Activated naive CD4-positive, alpha-beta T cell (primary cell): ENCODE results near the gene LYZL4.
A peak's percentile ranks its signal among the peaks of the same experiment; 100 is the strongest.

ENCODE experiments used
- DNase-seq, 4 experiments: peaks; one replicate each; lab custom pipeline; 2025; lab: John Stamatoyannopoulos, UW

LYZL4 gene, protein sequence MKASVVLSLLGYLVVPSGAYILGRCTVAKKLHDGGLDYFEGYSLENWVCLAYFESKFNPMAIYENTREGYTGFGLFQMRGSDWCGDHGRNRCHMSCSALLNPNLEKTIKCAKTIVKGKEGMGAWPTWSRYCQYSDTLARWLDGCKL

DNA sequence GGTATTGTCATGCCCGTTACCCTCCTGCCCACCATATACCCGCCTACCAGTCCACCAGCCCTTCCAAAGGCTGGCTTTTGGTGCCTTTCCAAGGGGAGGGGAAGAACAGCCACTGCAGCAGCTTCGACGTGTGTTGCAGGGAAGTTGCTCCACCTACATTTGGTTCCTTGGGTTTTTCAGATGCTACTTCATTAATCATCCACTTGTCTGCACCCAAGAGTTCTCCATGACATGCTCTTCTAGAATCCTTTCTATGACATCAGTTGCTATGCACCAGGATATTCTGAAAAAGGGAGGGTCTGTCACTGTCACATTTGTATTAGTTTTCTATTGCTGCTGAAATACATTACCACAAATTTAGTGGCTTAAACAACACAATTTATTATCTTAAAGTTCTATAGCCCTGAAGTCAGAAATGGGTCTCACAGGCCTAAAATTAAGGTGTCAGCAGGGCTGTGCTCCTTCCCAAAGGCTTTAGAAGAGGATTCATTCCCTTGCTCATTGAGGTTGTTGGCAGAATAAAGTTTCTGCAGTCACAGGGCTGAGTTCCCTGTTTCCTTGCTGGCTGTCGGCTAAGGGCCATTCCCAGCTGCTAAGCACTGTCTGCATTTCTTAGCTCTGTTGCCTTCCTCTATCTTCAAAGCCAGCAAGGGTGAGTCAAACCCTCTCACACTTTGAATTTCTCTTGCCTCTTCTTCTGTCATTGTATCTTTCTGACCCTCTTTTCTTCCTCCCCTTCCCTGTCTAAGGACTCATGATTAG, at the start of gene LYZL4:
LYZL4 (minus strand) TSS at position 241 of the 762 bp plus-strand sequence. CDS start 3,359 bp downstream, outside the sequence.
- DNase-seq = no peak

DNA sequence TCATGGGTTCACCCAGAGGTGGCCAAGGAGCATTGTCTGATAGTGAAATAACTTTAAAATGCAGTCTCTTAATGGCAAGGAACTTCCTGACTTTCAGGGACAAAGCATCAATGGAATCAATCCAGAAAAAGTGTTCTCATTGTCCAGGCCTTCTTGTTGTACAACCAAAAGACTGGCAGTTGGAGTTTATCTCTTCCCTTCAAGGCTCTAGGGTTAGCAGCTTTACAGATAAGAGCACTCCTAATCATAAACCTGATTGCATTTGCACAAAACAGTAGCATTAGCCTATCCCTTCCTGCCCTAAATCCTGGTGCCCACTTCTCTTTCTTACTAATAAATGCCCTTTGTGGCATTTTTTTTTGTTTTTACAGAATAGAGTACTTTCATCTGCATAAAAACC, 48.7 kb upstream of the LYZL4 start:
- DNase-seq = no peak

DNA sequence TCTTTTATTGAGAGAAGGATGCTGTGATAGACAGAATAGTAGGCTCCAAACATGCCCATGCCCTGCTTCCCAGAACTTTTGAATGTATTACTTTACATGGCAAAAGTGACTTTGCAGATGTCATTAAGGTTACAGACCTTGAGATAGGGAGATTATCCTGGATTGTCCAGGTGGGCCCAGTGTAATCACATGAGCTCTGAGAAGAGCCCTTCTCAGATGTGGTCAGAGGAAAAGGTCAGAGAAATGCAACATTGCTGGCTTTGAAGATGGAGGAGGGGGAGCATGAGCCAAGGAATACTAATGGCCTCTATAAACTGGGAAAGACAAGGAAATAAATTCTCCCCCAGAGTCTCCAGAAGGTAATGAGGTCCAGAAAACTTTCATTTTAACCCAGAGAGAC, 45.8 kb upstream of the LYZL4 start:
- DNase-seq = no peak

DNA sequence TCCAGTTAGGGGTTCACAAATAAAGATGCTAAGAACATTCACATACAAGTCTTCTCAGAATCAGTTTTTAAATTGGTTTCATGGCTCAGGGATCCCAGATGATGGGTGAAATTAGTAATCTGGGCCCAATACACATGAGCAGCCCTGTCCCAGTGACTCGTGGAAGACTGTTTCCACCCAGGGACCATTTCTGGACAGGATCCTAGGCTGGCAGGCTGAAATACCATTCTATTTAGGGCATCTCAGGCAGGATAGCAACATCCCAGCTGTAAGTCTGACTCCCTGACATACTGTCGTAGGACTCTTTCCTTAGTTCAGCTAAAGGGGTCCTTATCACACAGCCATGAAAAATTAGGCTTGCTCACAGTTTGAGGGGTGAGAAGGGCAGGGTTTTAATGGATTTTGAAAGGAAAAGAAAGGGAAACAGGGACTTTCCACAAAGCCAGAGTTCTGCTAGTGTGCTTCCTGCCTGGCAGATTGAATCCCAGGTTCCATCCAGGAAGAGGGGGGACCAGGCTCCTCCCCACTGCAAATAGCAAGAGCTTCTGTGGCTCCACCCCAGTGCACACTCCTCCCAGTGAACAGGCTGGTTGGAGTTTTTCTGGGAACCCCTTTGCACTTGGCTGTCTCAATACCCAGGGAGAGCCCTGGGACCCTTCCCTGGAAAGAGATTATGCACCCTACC, 41.3 kb upstream of the LYZL4 start:
- DNase-seq = no peak

DNA sequence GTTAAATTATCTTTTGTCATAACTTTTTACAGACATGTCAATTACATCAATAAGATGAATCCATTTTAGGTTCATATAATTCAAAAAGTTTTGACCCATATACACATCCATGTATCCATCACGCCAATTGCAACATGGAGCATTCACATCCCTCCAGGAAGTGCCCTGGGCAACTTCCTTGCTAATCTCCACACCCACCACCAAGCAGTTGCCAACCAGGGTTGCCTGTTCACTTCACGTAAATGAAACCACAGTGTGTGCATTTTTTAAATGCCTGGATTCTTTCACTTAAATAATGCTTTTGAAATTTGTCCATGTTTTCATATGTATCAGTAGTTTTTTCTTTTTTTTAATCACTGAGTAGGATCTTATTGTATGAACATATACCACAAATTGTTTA, 40.7 kb upstream of the LYZL4 start:
- DNase-seq = no peak

DNA sequence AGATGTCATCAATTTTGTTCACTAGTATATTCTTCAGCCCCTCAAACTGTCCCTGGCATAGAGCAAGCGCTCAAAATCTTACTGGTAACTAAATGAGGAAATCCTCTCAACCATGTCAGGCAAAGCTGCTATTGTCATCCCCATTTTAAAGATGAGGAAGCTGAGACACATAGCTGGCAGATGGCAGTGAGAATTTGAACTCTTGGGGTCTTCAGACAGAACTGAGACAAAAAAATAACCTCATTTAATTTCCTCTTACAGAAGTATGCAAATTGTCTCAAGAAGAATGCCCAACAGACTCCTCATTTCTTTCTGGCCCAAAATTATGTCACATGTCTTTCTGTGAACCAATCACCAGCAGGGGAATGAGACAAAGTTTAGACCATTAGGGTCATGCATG, 40.2 kb upstream of the LYZL4 start:
- DNase-seq = no peak

DNA sequence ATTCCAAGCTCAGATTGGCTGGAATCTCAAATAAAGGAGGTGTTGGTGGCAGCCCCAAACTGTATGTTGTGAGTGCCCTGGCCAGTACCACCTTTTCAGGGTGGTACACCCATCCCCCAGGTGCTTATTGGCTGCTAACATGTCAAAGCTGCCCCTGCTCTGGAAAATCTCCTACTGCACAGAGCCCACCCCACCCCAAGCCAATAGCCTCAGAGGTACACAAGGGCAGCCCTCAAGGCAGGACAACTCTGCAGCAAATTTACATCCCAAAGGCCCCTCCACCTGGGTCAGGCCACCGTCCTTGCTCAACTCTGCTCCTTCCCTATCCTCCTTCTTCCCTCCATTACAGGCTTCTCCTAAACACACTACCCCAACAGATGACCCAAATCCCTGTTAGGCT, 37.1 kb upstream of the LYZL4 start:
- DNase-seq = no peak

DNA sequence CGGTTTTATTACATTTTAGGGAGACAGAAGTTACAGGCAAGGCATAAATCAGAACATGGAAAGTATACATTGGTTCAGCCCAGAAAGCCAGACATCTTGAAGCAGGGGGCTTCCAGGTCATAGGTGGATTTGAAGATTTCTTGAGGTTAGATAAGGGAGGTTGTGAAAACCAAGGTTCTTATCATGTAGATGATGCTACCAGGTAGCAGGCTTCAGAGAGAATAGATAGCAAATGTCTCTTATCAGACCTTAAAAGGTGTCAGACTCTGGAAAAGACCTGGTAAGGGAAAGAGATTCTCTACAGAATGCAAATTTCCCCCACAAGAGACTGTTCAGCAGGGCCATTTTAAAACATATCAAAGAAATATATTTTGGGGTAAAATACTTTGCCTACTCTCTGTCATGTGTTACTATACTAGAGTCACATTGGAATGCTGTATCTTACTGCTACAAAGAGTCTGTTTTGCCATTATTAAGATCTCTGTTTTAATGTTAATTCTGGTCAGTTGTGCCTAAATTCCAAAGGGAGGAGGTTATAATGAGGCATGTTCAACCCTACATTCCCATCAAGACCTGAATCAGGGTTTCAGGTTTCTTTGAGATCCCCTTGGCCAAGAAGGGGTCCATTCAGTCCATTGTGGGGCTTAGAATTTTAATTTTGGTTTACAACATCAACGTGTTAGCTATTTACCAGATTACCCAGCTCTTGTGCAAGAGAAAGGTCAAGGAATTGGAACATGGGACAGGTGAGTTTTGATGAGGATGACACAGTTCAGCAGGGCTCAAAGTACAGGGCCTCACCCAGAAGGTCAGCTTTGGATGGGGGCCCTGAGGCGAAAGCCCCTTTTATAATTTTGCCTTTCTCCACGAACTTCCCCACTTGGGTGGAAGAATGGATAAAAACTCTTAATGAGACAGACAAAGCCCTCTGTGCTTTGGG, 36.0 kb upstream of the LYZL4 start:
- DNase-seq = no peak

DNA sequence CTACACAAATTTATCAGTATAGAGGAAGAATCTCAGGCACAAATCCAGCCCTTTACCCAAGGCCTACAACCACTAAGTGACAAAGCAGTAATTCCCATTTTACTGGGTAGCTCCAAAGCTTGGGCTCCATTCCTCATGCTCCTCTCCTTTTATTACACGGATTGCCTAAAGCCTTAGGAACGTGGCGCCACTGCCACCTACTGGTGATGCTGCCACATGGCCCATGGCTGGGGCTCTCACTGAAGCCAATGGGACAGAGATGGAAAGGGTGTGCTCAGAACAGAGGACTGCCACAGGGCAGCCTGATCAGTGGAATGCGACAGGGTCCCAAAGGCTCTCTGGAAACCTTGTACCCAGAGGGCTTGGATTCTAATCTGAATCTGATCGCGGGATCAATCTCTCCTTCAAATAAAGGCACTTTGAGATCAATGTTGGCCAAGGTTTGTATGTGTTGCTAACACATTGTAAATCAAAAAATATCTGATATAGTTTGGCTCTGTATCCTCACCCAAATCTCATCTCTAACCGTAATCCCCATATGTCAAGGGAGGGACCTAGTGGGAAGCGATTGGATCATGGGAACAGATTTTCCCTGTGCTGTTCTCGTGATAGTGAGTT, 33.5 kb upstream of the LYZL4 start:
- peak; percentile 34 to 84 (median 71) for DNase-seq

DNA sequence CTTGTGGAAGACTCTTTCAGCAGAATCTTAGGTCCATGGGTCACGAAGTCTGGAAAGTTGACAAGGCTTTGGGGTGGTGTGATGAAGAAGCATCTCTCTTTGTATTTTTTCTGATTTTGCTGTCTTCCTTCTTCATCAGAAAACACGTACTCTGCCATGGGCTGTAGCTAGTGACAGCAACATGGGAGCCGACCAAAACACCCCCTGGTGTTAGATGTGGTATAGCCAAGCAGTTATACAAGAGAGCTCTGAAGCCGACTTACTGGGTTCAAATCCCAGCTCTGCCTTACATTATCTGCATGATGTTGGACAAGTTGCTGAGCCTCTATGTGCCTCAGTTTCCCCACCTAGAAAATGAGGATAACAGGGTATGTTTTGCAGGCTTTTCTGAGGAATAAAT, 32.9 kb upstream of the LYZL4 start:
- no peak for DNase-seq

DNA sequence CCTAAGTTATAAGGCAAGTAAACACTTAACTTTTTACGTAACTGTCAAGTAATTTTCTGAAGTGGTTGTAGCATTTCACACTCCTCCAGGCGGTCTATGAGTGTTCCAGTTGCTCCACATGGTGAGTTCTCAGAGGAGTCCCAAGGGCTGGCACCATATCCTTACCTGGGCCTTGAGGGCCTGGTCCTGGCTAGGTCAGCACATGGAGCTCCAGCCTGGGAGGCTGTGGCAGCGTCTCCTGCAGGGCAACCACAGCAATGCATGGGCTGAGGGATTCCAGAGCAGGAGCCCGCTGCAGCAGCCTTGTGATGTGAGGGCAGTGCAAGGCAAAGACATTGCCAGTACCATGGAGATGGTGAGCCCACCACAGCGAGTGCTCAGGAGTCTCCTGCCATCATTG, 32.2 kb upstream of the LYZL4 start:
- no peak for DNase-seq

DNA sequence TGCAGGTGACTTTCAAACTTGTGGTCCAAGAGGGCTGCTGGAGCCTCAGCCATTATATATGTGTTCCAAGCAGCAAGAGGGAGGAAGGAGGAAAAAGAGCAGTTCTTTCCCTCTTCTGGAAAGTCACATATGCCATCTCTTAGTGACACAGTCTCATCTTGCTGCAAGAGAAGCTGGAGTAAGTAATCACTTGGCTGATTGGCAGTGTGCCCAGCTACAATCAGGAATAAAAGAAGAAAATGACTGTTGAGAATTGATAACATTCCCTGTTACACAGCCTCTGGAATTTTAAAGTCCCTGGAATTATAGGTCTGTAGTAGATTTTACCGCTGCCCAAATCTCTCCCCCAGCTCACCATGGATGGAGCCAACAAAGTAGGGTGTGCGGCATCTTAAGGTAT, 31.4 kb upstream of the LYZL4 start:
- no peak for DNase-seq

DNA sequence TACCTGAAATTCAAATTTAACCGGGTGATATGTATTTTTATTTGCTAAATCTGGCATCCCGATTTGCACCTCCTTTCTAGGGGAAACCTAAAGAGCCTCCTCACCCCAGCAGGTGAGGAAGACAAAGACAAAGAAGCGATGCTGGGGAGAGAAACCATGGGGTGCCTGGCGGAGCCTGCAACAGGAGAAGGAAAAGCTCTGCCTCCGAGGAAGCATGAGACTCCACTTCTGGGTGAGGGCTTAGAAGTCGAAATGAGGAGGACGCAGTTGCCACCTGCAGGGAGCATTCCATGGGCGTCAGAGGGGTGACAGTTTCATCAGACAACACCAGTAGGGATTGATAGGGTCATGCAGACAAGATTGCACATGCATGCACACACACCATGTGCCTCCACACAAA, 30.5 kb upstream of the LYZL4 start:
- no peak for DNase-seq

DNA sequence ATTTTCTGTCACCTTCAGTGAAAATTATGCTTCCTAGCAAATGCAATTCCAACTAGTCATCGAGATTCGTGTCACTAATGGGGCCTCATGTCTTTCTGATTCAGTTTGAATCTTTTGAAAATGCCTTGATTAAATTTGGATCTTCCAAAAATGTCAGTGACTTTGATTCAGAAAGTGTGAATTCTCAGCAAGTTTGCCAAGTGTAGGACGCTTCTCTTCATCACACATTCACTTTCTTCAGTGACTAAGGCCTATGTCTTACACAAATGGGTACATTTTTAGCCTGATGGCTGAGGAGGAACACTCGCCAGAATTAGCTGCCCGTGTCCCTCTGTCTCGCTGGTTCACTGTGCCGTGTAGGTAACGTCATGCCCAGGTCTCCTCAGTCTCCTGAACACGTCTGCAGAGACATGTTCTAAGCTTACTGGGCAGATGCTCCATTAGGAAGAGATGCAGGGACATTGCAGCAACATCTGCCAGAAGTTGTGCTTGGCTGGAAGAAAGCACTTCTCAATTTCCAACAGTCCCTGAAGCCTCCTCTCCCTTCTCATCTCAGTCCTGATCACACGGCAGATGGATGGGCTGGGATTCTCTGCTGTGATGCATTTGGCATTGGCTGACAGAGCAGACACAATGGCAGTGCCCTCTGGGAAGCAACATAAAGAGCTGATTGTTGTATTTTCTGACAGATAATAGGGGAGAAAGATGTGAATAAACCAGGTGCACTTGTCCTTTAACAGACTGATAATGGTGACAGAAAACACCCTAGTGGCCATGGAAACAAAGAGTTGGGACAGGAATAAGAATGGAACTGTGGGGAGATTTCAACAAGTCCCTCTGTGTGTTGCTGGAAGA, 29.1 kb upstream of the LYZL4 start:
- no peak for DNase-seq

DNA sequence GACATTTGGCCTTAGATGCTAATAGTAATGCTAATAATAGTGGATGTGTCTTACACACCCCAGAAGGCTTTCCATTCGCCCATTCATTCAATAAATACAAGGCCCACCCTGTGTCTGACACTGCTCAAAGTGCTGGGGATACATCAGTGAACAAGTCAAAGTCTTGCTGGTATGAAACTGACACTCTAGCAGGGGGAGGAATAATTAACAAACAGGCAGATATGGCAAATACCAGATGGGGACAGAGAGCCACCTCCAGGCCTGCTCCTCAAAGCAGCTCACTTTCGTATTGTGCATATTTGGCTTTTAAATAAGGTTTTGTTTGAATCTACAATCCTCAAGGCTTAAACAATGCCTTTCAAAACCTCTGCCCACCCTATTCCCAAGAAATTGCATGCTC, 28.3 kb upstream of the LYZL4 start:
- no peak for DNase-seq

DNA sequence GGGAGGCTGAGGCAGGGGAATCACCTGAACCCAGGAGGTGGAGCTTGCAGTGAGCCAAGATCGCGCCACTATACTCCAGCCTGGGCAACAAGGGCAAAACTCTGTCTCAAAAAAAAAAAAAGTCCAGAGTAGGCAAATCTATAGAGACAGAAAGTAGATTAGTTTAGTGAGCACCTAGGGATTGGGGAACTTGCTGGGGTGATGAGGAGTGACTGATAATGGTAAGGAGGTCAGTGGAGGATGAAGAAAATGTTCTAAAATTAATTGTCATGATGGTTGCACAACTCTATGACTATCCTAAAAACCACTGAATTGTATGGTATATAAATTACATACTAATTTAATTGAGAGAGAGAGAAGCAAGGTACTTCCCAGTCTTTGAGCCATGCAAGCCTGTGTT, 27.8 kb upstream of the LYZL4 start:
- DNase-seq = no peak

DNA sequence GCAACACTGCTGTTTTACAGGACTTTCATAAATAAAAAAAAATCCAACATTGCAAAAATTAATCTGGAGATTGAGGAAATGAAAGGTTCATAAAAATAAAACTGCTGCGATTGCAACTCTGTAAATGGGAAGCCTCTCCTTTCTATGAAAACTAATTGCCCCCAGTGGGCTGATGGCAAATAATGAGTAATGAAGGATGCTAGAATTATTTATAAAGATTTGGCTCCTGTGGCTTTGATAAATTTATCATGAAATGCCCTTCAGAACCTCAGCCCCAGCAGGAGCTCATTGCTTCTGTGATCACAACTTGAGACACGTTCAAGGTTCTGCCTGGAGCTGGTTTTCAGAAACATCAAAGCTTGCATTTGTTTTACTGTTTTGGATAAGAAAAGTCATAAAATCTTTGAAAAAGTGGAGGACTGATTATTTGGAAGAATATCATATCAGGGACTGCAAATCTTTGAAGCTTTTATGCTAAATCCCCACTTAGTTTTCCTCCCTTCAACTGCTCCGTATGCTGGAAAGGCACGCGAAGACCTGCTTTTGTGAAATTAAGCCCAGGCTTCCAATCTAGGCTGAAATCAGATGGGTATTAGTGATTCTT, 24.5 kb upstream of the LYZL4 start:
- DNase-seq = no peak

DNA sequence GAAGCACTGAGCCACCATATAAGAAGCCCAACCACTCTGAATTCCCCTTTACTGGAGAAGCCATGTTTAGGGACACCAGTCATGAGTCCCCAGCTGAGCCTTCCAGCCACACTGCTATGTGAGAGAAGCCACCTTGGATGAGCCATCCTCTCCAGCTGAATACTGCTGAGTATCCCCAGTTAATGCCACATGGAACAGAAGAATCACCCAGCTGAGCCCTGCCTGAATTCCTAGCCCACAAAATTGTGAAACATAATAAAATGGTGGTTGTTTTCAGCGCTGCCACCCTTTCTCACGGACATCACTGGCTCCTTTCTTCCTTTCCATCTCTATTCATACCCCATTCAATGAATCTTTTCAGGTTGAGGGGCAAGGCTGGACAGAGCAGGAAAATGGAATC, 22.1 kb upstream of the LYZL4 start:
- DNase-seq = no peak

DNA sequence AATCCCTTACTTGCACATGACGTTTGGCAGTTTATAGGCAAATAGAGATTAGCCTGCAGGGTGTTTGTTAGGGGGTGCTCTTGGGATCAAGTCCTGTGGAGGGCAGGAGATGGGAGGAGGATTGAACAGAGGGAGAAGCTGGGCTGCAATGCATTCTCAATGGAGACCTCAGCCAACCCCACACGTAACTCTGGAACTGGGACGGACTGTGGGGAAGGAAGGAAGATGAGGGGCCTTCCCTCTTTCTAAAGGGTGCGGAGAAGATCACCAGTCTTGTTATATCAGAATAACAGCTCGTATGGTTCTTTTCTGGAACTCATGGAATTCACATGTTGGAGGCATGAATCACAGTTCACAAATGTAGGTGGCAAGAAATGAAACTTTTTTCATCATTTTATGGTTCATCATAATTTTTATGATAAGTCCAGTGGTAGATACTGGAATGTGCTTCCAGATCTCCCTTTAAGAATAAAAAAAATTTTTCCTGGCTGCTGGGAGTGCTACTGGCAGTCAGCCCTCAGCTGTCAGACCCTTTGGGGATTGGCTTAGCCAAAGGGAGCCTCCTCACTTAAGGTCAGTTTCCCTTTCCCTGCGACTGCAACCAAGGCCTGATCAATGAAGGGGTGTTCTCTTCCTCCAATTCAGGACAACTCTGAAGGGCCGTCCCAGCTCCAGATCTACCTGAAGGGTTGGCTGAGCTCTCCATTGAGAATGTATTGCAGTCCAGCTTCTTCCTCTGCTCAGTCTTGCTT, 20.5 kb upstream of the LYZL4 start:
- no peak for DNase-seq

DNA sequence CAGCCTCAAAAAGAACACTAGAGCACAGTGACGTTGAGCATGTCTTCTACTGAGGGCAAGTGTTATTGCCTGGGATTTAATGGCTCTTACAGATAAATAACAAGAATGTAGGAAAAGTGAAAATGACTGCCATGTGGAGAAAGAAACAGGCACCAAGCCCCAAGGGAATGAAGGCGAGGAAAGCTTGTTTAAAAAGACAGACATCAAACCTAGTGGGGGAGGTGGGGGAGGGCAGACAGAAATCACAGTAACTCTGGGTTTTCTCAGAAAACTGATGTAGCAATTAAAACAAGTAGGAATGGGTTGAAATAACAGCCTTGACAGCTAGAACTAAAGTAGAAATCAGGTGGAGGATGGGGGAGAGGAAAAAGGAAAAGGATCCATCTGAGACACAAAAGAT, 18.4 kb upstream of the LYZL4 start:
- no peak for DNase-seq
